CD14-positive monocyte (primary cell): ENCODE measurements around the gene EDN2. TPM values are rescaled to one million over a fixed set of nuclear protein-coding genes. Genes with fewer than 3 reads are reported as not detected.

Experiments
- DNase-seq, 3 donors: peaks; one replicate each; pipeline ENCODE4 v3.0.0-alpha.2; 2011 to 2022
- H2AFZ ChIP-seq: 2 replicates; pipeline ENCODE4 v1.6.0; 2012; ENCODE audit warnings: mild to moderate bottlenecking, low read depth, low read length, inconsistent platforms; ENCODE audit not compliant: insufficient read depth, poor library complexity, severe bottlenecking
- H3K27ac ChIP-seq, 2 donors: 1 replicate in 1 of 2; 2 replicates in 1 of 2; pipeline ENCODE4 v1.5.1; 2012 to 2013; ENCODE audit warnings: low read length in 2 of 2, control low read depth in 1 of 2, inconsistent platforms in 1 of 2, low read depth in 1 of 2, mild to moderate bottlenecking in 1 of 2
- H3K27me3 ChIP-seq, 2 donors: one replicate each; pipeline versions ENCODE4 v1.6.0 to v1.6.1; 2011 to 2013; ENCODE audit warnings: low read length in 2 of 2; ENCODE audit not compliant: control insufficient read depth in 2 of 2, insufficient read depth in 2 of 2
- H3K36me3 ChIP-seq, 2 donors: replicated peaks in 1 of 2; 1 replicate in 1 of 2; 2 replicates in 1 of 2; pipeline versions ENCODE4 v1.5.1 to v1.6.1; 2012 to 2013; ENCODE audit warnings: low read length in 2 of 2, control low read depth in 1 of 2, inconsistent platforms in 1 of 2, mild to moderate bottlenecking in 1 of 2; ENCODE audit not compliant: insufficient read depth in 2 of 2, control insufficient read depth in 1 of 2
- H3K4me1 ChIP-seq, 2 donors: 1 replicate in 1 of 2; 2 replicates in 1 of 2; pipeline versions ENCODE4 v1.5.1 to v1.6.1; 2012 to 2013; ENCODE audit warnings: low read length in 2 of 2, control low read depth in 1 of 2, inconsistent platforms in 1 of 2, mild to moderate bottlenecking in 1 of 2, moderate library complexity in 1 of 2; ENCODE audit not compliant: insufficient read depth in 2 of 2, control insufficient read depth in 1 of 2
- H3K4me2 ChIP-seq: replicated peaks from 2 replicates; pipeline ENCODE3; 2012; ENCODE audit warnings: low read length, moderate library complexity, mild to moderate bottlenecking; ENCODE audit not compliant: poor library complexity, severe bottlenecking; ENCODE audit errors: extremely low read depth
- H3K4me3 ChIP-seq, 3 experiments: fragments of 200-600 bp in 1 of 3; sonication (generic) in 1 of 3; replicated peaks in 1 of 3; 1 replicate in 2 of 3; 2 replicates in 1 of 3; pipeline ENCODE4 v1.5.1; 2011 to 2013; ENCODE audit warnings: low read length in 3 of 3, mild to moderate bottlenecking in 3 of 3, control low read depth in 2 of 3, low read depth in 2 of 3, inconsistent platforms in 1 of 3, moderate library complexity in 1 of 3
- H3K79me2 ChIP-seq: 2 replicates; pipeline ENCODE4 v1.6.0; 2012; ENCODE audit warnings: mild to moderate bottlenecking, control low read depth, inconsistent platforms, low read length, moderate library complexity; ENCODE audit not compliant: insufficient read depth
- H3K9ac ChIP-seq: 2 replicates; pipeline ENCODE4 v1.6.0; 2017; ENCODE audit warnings: low read length, mild to moderate bottlenecking; ENCODE audit not compliant: insufficient read depth, poor library complexity, severe bottlenecking
- H3K9me3 ChIP-seq, 2 donors: replicated peaks in 1 of 2; 1 replicate in 1 of 2; 2 replicates in 1 of 2; pipeline versions ENCODE4 v1.5.1 to v1.6.1; 2012 to 2013; ENCODE audit warnings: low read length in 2 of 2, control low read depth in 1 of 2; ENCODE audit not compliant: control insufficient read depth in 1 of 2, insufficient read depth in 1 of 2
- H4K20me1 ChIP-seq: 2 replicates; pipeline ENCODE4 v1.6.0; 2012; ENCODE audit warnings: mild to moderate bottlenecking, low read length, control low read depth, moderate library complexity; ENCODE audit not compliant: insufficient read depth
- H3K27ac Mint-ChIP-seq, 7 donors: one replicate each; pipeline ENCODE4 v1.8.0; 2020; ENCODE audit warnings: mild to moderate bottlenecking in 7 of 7, mixed read lengths in 7 of 7, moderate library complexity in 6 of 7, inconsistent platforms in 2 of 7
- H3K27me3 Mint-ChIP-seq, 3 donors: one replicate each; pipeline ENCODE4 v1.8.0; 2021 to 2022; ENCODE audit warnings: low read depth in 3 of 3, mild to moderate bottlenecking in 3 of 3, mixed read lengths in 3 of 3, moderate library complexity in 3 of 3, inconsistent platforms in 1 of 3
- H3K36me3 Mint-ChIP-seq, 2 donors: one replicate each; pipeline ENCODE4 v1.8.0; 2020; ENCODE audit warnings: mixed read lengths in 2 of 2, inconsistent platforms in 1 of 2, mild to moderate bottlenecking in 1 of 2
- H3K4me1 Mint-ChIP-seq: one replicate; pipeline ENCODE4 v1.8.0; 2020; ENCODE audit warnings: mild to moderate bottlenecking, mixed read lengths
- H3K4me3 Mint-ChIP-seq, 2 donors: one replicate each; pipeline ENCODE4 v1.8.0; 2020; ENCODE audit warnings: mild to moderate bottlenecking in 2 of 2, mixed read lengths in 2 of 2, moderate library complexity in 1 of 2
- H3K9me3 Mint-ChIP-seq, 7 donors: one replicate each; pipeline ENCODE4 v1.8.0; 2020 to 2022; ENCODE audit warnings: mixed read lengths in 7 of 7, mild to moderate bottlenecking in 6 of 7, moderate library complexity in 6 of 7, inconsistent platforms in 2 of 7
- WGBS: methylation state at CpG from one replicate; pipeline ENCODE4 v1.1.5; 2013; ENCODE audit warnings: missing lambda C conversion rate; ENCODE audit not compliant: insufficient coverage; 5-methylcytosine and 5-hydroxymethylcytosine counted together
- intact Hi-C, 2 donors: fragments of 100-400 bp; cut with micrococcal nuclease; formaldehyde crosslinking; loops; one replicate each; pipeline versions ENCODE4 v1.15.0 to v1.15.1; 2023
- polyA plus RNA-seq, 3 donors: library from polyadenylated mRNA; depleted of rRNA in 1 of 3; unstranded in 2 of 3; stranded (reverse) in 1 of 3; fragments of 300-500 nt in 2 of 3; fragments of >200 nt in 1 of 3; fragmentation: Illumina TruSeq in 2 of 3; gene quantifications; 1 replicate in 2 of 3; 2 replicates in 1 of 3; pipeline ENCODE4 v1.2.3, GENCODE V29; 2012 to 2021
- TF ChIP-seq, protein P1 (sequence below): fragments of 200-600 bp; IDR thresholded peaks from one replicate; pipeline ENCODE4 v1.8.0; 2022; ENCODE audit warnings: antibody characterized with exemption, mild to moderate bottlenecking

Gene EDN2
- polyA plus RNA-seq, 3 donors = not detected

DNA sequence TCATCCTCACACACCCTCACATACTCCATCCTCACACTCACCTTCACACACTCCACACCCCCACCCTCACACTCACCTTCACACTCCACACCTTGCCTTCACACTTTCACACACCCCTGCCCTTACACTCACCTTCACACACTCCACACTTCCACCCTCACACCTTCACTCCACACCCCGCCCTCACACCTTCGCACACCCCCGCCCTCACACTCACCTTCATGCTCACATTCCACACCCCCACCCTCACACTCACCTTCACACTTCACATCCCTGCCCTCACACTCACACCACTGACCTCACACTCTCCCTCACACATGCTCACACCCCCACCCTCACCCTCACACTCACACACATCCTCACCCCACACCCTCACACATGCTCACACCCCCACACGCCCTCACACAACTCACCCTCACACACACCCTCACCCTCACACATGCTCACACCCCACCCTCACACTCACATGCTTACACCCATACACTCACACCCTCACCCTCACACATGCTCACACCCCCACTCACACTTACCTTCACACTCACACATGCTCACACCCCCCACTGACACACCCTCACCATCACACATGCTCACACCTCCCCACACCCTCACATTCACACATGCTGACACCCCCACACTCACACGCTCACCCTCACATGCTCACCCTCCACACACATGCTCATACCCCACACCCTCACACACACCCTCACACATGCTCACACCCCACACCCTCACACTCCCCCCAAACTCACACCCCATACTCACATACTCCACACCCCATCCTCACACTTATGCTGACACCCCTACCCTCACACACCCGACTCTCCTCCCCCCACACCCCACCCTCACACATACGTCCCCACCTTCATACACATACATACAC is 44.5 kb upstream of the EDN2 start:
- 86% methylated on average over 7 of the region's 7 CpGs for WGBS
- Histone ChIP-seq H4K20me1 (peaks cover 17% of the 10 kb centered on the region), H3K79me2 (no peaks in the 10 kb centered on the region), H3K9ac (no peak overlapping the region), H3K4me1 (no peaks in the 10 kb centered on the region), H3K27ac (no peak overlapping the region), H2AFZ (no peak overlapping the region), H3K4me2 (no peak overlapping the region), H3K9me3 (peaks cover 0 to 3% of the 10 kb centered on the region in 2 donors), H3K27me3 (no peaks in the 10 kb centered on the region), H3K36me3 (peaks cover 6 to 18% of the 10 kb centered on the region in 2 donors), H3K4me3 (no peak overlapping the region)
- no peak for DNase-seq
- no peak overlapping the region for H3K4me3 Mint-ChIP-seq
- peaks cover under 1 to 8% (median 4%) of the 10 kb centered on the region in 3 donors for H3K27me3 Mint-ChIP-seq
- H3K27ac Mint-ChIP-seq = no peak overlapping the region
- H3K4me1 Mint-ChIP-seq = no peaks in the 10 kb centered on the region
- TF ChIP-seq, protein P1, sequence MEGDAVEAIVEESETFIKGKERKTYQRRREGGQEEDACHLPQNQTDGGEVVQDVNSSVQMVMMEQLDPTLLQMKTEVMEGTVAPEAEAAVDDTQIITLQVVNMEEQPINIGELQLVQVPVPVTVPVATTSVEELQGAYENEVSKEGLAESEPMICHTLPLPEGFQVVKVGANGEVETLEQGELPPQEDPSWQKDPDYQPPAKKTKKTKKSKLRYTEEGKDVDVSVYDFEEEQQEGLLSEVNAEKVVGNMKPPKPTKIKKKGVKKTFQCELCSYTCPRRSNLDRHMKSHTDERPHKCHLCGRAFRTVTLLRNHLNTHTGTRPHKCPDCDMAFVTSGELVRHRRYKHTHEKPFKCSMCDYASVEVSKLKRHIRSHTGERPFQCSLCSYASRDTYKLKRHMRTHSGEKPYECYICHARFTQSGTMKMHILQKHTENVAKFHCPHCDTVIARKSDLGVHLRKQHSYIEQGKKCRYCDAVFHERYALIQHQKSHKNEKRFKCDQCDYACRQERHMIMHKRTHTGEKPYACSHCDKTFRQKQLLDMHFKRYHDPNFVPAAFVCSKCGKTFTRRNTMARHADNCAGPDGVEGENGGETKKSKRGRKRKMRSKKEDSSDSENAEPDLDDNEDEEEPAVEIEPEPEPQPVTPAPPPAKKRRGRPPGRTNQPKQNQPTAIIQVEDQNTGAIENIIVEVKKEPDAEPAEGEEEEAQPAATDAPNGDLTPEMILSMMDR = no peak
- intact Hi-C loops = no loop called here
- peaks cover 0 to 16% (median 1%) of the 10 kb centered on the region in 7 donors for H3K9me3 Mint-ChIP-seq
- H3K36me3 Mint-ChIP-seq = peaks cover 14 to 18% of the 10 kb centered on the region in 2 donors

DNA sequence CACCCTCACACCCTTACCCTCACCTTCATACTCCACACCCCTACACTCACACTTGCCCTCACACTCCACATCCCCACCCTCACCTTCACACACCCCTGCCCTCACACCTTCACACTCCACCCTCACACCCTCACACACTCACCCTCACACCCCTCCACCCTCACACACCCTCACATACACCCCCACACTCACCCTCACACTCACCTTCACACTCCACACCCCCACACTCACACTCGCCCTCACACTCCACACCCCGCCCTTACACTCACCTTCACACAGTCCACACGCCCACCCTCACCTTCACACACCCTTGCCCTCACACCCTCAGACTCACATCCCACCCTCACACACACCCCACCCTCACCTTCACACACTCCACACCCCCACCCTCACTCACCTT is 43.6 kb upstream of the EDN2 start:
- no peaks in the 10 kb centered on the region for H3K79me2 ChIP-seq
- H2AFZ ChIP-seq = no peak overlapping the region
- no peak overlapping the region for H3K27ac Mint-ChIP-seq
- H3K4me2 ChIP-seq = no peak overlapping the region
- peaks cover 0 to 3% of the 10 kb centered on the region in 2 donors for H3K9me3 ChIP-seq
- no peak overlapping the region for H3K4me3 ChIP-seq
- DNase-seq = no peak
- 100% methylated on average over 3 of the region's 3 CpGs for WGBS
- no peaks in the 10 kb centered on the region for H3K4me1 Mint-ChIP-seq
- TF ChIP-seq, protein P1 = no peak
- H3K36me3 Mint-ChIP-seq = peaks cover 17 to 19% of the 10 kb centered on the region in 2 donors
- no peaks in the 10 kb centered on the region for H3K4me1 ChIP-seq
- no peak overlapping the region for H3K9ac ChIP-seq
- no peaks in the 10 kb centered on the region for H3K27me3 ChIP-seq
- peaks cover 7 to 26% of the 10 kb centered on the region in 2 donors for H3K36me3 ChIP-seq
- peaks cover 10% of the 10 kb centered on the region for H4K20me1 ChIP-seq
- peaks cover 0 to 16% (median 1%) of the 10 kb centered on the region in 7 donors for H3K9me3 Mint-ChIP-seq
- H3K4me3 Mint-ChIP-seq = no peak overlapping the region
- intact Hi-C loops = no loop called here
- H3K27me3 Mint-ChIP-seq = peaks cover 1 to 6% (median 4%) of the 10 kb centered on the region in 3 donors
- no peak overlapping the region for H3K27ac ChIP-seq
